ENCODE measurements around the gene LRRC1. TPM values are rescaled to one million over a fixed set of nuclear protein-coding genes. Genes with fewer than 3 reads are reported as not detected.

Gene LRRC1
- total and polyA plus RNA-seq, 9 donors: 6.4 to 11.7 (median 8.0) TPM

GRCh38 chr6:53925891-53926290, 131.1 kb downstream of the LRRC1 start:
- H3K36me3 ChIP-seq (ENCODE audit: control insufficient read depth, insufficient read depth, low read length): peaks cover 2% of the 10 kb centered on the region
- H3K4me3 ChIP-seq (ENCODE audit: low read length): no peak overlapping the region
- no peaks in the 10 kb centered on the region for H3K9me3 ChIP-seq (replicated peaks; ENCODE audit: control insufficient read depth, low read depth, low read length)
- 95% methylated on average over 6 of the region's 6 CpGs for WGBS (ENCODE audit: insufficient coverage)
- H3K27ac ChIP-seq (ENCODE audit: low read length): no peak overlapping the region
- DNase-seq: no peak
- no peaks in the 10 kb centered on the region for H3K27me3 ChIP-seq (ENCODE audit: control insufficient read depth, insufficient read depth, low read length)
- H3K4me1 ChIP-seq (ENCODE audit: control insufficient read depth, insufficient read depth, low read length): peaks cover 5% of the 10 kb centered on the region

DNA sequence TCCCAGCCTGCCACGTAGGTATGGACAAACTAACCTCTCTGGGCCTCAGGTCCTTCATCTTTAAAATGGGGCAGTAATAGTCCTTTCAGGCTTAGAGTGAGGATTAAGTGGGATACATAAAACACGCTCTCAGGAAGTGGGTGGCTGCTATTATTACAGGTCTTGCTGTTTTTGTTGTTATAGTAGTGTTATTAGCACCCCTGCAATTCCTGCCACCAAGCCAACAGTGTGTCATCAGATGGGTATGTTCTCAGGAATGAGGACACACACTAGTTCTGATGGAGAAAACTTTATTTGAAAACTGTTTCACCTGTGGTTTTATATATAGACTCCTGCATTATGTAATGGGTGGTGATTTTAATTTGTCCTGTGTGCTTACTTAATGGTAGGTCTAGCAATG, 131.7 kb downstream of the LRRC1 start:
- peak overlapping the region; percentile 10 for H3K27ac ChIP-seq (ENCODE audit: low read length)
- H3K36me3 ChIP-seq (ENCODE audit: control insufficient read depth, insufficient read depth, low read length): peaks cover 2% of the 10 kb centered on the region
- H3K4me1 ChIP-seq (ENCODE audit: control insufficient read depth, insufficient read depth, low read length): peaks cover 5% of the 10 kb centered on the region
- 100% methylated on average over 1 of the region's 2 CpGs for WGBS (ENCODE audit: insufficient coverage)
- H3K27me3 ChIP-seq (ENCODE audit: control insufficient read depth, insufficient read depth, low read length): no peaks in the 10 kb centered on the region
- H3K9me3 ChIP-seq (replicated peaks; ENCODE audit: control insufficient read depth, low read depth, low read length): no peaks in the 10 kb centered on the region
- H3K4me3 ChIP-seq (ENCODE audit: low read length): no peak overlapping the region
- no peak for DNase-seq

DNA sequence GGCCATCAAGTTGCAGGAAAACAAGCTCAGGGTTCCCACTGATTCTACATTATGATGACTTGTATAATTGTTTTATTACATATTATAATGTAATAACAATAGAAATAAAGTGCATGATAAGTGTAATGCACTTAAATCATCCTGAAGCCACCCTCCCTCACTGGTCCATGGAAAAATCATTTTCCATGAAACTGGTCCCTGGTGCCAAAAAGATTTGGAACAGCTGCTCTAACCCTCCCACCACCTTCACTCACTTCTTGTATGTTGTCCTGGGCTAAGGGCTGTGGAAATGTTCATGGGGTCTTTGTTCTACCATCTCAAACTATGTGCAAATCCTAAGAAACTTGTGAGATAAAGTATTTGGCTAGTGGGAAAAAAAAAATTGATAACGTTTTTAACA, 133.8 kb downstream of the LRRC1 start:
- WGBS (ENCODE audit: insufficient coverage): no CpG with 5 or more reads among the region's 1 CpG

GRCh38 chr6:53929041-53929820, 134.4 kb downstream of the LRRC1 start:
- WGBS (ENCODE audit: insufficient coverage): 94% methylated on average over 4 of the region's 4 CpGs
- Histone ChIP-seq H3K9me3 (replicated peaks; ENCODE audit: control insufficient read depth, low read depth, low read length) (no peaks in the 10 kb centered on the region), H3K27me3 (ENCODE audit: control insufficient read depth, insufficient read depth, low read length) (no peaks in the 10 kb centered on the region), H3K4me1 (ENCODE audit: control insufficient read depth, insufficient read depth, low read length) (peaks cover 5% of the 10 kb centered on the region), H3K27ac (ENCODE audit: low read length) (no peak overlapping the region), H3K4me3 (ENCODE audit: low read length) (no peak overlapping the region), H3K36me3 (ENCODE audit: control insufficient read depth, insufficient read depth, low read length) (no peaks in the 10 kb centered on the region)
- DNase-seq: no peak

More for the DNA sequence above, 133.8 kb downstream of the LRRC1 start:
- H3K27me3 ChIP-seq (ENCODE audit: control insufficient read depth, insufficient read depth, low read length): no peaks in the 10 kb centered on the region
- no peak for DNase-seq
- no peaks in the 10 kb centered on the region for H3K36me3 ChIP-seq (ENCODE audit: control insufficient read depth, insufficient read depth, low read length)
- no peak overlapping the region for H3K4me3 ChIP-seq (ENCODE audit: low read length)
- H3K27ac ChIP-seq (ENCODE audit: low read length): no peak overlapping the region
- H3K9me3 ChIP-seq (replicated peaks; ENCODE audit: control insufficient read depth, low read depth, low read length): no peaks in the 10 kb centered on the region
- peaks cover 5% of the 10 kb centered on the region for H3K4me1 ChIP-seq (ENCODE audit: control insufficient read depth, insufficient read depth, low read length)

DNA sequence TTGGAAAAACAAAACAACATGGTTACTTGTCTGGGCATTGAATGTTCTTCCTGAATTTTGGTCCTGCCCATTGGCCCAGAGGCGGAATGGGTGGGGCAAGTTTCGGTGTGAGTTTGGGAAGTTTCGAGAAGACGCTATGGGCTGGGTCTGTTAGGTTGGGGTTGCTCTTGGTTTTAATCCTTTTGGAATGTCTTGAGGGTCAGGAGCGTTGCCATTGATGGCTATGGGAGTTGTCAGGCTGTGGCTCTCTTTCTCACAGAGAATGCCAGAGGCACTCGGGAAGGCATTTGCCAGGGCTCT, 135.0 kb downstream of the LRRC1 start:
- Histone ChIP-seq H3K9me3 (replicated peaks; ENCODE audit: control insufficient read depth, low read depth, low read length) (no peaks in the 10 kb centered on the region), H3K36me3 (ENCODE audit: control insufficient read depth, insufficient read depth, low read length) (no peaks in the 10 kb centered on the region), H3K27ac (ENCODE audit: low read length) (no peak overlapping the region), H3K4me1 (ENCODE audit: control insufficient read depth, insufficient read depth, low read length) (peaks cover 5% of the 10 kb centered on the region), H3K27me3 (ENCODE audit: control insufficient read depth, insufficient read depth, low read length) (no peaks in the 10 kb centered on the region), H3K4me3 (ENCODE audit: low read length) (no peak overlapping the region)
- 98% methylated on average over 5 of the region's 6 CpGs for WGBS (ENCODE audit: insufficient coverage)
- DNase-seq: no peak

DNA sequence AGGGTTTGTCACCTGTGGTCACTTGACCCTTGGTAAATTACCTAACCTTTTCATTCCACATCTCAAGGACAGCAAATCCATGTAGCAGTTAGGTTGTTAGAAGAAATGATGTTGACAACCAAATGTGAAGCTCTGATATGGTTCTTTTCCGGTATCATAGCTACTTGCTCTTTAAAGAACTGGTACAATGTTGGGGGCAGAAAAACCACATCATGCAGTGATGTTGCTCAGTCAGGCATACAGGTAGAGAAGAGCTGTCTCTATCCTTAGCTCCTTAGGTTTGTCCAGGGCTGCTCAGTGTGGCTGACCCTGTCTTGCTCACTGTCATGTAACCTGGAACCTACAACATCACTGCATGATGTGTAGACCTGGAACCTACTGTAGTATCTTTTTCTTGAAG, 135.5 kb downstream of the LRRC1 start:
- no peaks in the 10 kb centered on the region for H3K9me3 ChIP-seq (replicated peaks; ENCODE audit: control insufficient read depth, low read depth, low read length)
- no peaks in the 10 kb centered on the region for H3K27me3 ChIP-seq (ENCODE audit: control insufficient read depth, insufficient read depth, low read length)
- 0% methylated on average over 1 of the region's 1 CpG for WGBS (ENCODE audit: insufficient coverage)
- no peak for DNase-seq
- no peaks in the 10 kb centered on the region for H3K36me3 ChIP-seq (ENCODE audit: control insufficient read depth, insufficient read depth, low read length)
- no peak overlapping the region for H3K4me3 ChIP-seq (ENCODE audit: low read length)
- no peak overlapping the region for H3K27ac ChIP-seq (ENCODE audit: low read length)
- peaks cover 5% of the 10 kb centered on the region for H3K4me1 ChIP-seq (ENCODE audit: control insufficient read depth, insufficient read depth, low read length)

GRCh38 chr6:53931086-53931485, 136.3 kb downstream of the LRRC1 start:
- no CpG with 5 or more reads among the region's 3 CpGs for whole genome bisulfite sequencing (ENCODE audit: insufficient coverage)

GRCh38 chr6:53932516-53932915, 137.7 kb downstream of the LRRC1 start:
- no peaks in the 10 kb centered on the region for H3K4me1 ChIP-seq (ENCODE audit: control insufficient read depth, insufficient read depth, low read length)
- DNase-seq: no peak
- H3K4me3 ChIP-seq (ENCODE audit: low read length): no peak overlapping the region
- no peaks in the 10 kb centered on the region for H3K27me3 ChIP-seq (ENCODE audit: control insufficient read depth, insufficient read depth, low read length)
- H3K9me3 ChIP-seq (replicated peaks; ENCODE audit: control insufficient read depth, low read depth, low read length): no peaks in the 10 kb centered on the region
- no peak overlapping the region for H3K27ac ChIP-seq (ENCODE audit: low read length)
- 86% methylated on average over 2 of the region's 2 CpGs for WGBS (ENCODE audit: insufficient coverage)
- no peaks in the 10 kb centered on the region for H3K36me3 ChIP-seq (ENCODE audit: control insufficient read depth, insufficient read depth, low read length)

More at GRCh38 chr6:53931086-53931485, 136.3 kb downstream of the LRRC1 start:
- no peaks in the 10 kb centered on the region for H3K36me3 ChIP-seq (ENCODE audit: control insufficient read depth, insufficient read depth, low read length)
- H3K4me3 ChIP-seq (ENCODE audit: low read length): no peak overlapping the region
- DNase-seq: no peak
- H3K27me3 ChIP-seq (ENCODE audit: control insufficient read depth, insufficient read depth, low read length): no peaks in the 10 kb centered on the region
- H3K9me3 ChIP-seq (replicated peaks; ENCODE audit: control insufficient read depth, low read depth, low read length): no peaks in the 10 kb centered on the region
- peaks cover 3% of the 10 kb centered on the region for H3K4me1 ChIP-seq (ENCODE audit: control insufficient read depth, insufficient read depth, low read length)
- H3K27ac ChIP-seq (ENCODE audit: low read length): no peak overlapping the region

DNA sequence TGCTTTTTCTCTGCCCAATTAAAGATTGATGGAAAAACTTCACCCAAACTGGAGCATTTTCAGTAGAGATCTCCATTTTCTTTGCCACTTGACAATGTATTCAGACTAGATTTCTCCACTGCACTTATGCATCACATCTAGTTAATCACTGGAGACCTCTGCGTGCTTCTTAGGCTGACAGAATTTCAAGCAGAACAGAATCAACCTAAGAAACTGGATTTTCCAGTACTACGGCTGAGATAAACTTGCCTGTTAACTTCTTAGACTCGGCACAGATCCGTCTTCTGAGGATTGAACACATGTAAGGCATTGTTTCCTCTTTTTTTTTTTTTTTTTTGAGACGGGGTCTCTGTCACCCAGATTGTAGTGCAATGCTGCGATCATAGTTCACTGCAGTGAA, 139.2 kb downstream of the LRRC1 start:
- no peaks in the 10 kb centered on the region for H3K36me3 ChIP-seq (ENCODE audit: control insufficient read depth, insufficient read depth, low read length)
- 98% methylated on average over 4 of the region's 6 CpGs for WGBS (ENCODE audit: insufficient coverage)
- DNase-seq: no peak
- no peaks in the 10 kb centered on the region for H3K4me1 ChIP-seq (ENCODE audit: control insufficient read depth, insufficient read depth, low read length)
- H3K9me3 ChIP-seq (replicated peaks; ENCODE audit: control insufficient read depth, low read depth, low read length): no peaks in the 10 kb centered on the region
- H3K4me3 ChIP-seq (ENCODE audit: low read length): no peak overlapping the region
- no peak overlapping the region for H3K27ac ChIP-seq (ENCODE audit: low read length)
- no peaks in the 10 kb centered on the region for H3K27me3 ChIP-seq (ENCODE audit: control insufficient read depth, insufficient read depth, low read length)

- 44% methylated on average over 2 of the region's 4 CpGs for WGBS (ENCODE audit: insufficient coverage)
- Histone ChIP-seq H3K36me3 (ENCODE audit: control insufficient read depth, insufficient read depth, low read length) (no peaks in the 10 kb centered on the region), H3K4me3 (ENCODE audit: low read length) (no peak overlapping the region), H3K27ac (ENCODE audit: low read length) (no peak overlapping the region), H3K9me3 (replicated peaks; ENCODE audit: control insufficient read depth, low read depth, low read length) (no peaks in the 10 kb centered on the region), H3K4me1 (ENCODE audit: control insufficient read depth, insufficient read depth, low read length) (no peaks in the 10 kb centered on the region), H3K27me3 (ENCODE audit: control insufficient read depth, insufficient read depth, low read length) (no peaks in the 10 kb centered on the region)
- DNase-seq: no peak
Measured at GRCh38 chr6:53937461-53937860, 142.7 kb downstream of the LRRC1 start.

DNA sequence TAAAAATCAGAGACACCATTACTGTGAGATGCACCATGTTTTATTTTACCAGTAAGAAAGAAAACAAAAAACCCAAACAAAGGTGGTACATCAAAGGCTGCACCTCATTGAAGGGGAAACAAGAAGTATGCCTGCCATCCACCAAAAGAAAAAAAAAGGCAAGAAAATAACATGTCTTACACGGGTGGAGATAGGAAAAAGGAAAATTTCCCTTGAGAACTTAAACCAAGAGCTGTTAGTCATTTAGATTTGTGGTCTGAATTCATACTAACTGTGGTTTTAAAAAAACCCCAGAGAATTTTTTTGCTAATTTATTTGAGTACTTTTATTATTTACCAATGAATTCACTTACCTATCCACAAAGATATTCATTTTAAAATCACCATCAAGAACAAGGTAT, 144.0 kb downstream of the LRRC1 start:
- WGBS (ENCODE audit: insufficient coverage): no CpG with 5 or more reads among the region's 1 CpG
- H3K9me3 ChIP-seq (replicated peaks; ENCODE audit: control insufficient read depth, low read depth, low read length): no peaks in the 10 kb centered on the region
- H3K4me1 ChIP-seq (ENCODE audit: control insufficient read depth, insufficient read depth, low read length): peaks cover 5% of the 10 kb centered on the region
- no peak for DNase-seq
- H3K27me3 ChIP-seq (ENCODE audit: control insufficient read depth, insufficient read depth, low read length): no peaks in the 10 kb centered on the region
- H3K4me3 ChIP-seq (ENCODE audit: low read length): no peak overlapping the region
- H3K36me3 ChIP-seq (ENCODE audit: control insufficient read depth, insufficient read depth, low read length): no peaks in the 10 kb centered on the region
- H3K27ac ChIP-seq (ENCODE audit: low read length): no peak overlapping the region

All from muscle of leg (tissue), 11 donors.